Stomach (tissue), 4 donors: ENCODE measurements around the gene MGAT4A.

ENCODE experiments used
- CTCF ChIP-seq, 7 experiments: fragments of 450-650 bp in 4 of 7; fragments of 200-600 bp in 3 of 7; sonication (generic) in 3 of 7; IDR thresholded peaks; one replicate each; pipeline ENCODE4 v1.5.1; 2016 to 2019; ENCODE audit warnings: antibody characterized with exemption in 7 of 7, control low read depth in 2 of 7, mild to moderate bottlenecking in 1 of 7
- POLR2AphosphoS5 ChIP-seq, 3 donors: sonication (generic); formaldehyde crosslinking; IDR thresholded peaks; one replicate each; pipeline ENCODE4 v1.6.1; 2016; ENCODE audit warnings: antibody characterized with exemption in 3 of 3

DNA sequence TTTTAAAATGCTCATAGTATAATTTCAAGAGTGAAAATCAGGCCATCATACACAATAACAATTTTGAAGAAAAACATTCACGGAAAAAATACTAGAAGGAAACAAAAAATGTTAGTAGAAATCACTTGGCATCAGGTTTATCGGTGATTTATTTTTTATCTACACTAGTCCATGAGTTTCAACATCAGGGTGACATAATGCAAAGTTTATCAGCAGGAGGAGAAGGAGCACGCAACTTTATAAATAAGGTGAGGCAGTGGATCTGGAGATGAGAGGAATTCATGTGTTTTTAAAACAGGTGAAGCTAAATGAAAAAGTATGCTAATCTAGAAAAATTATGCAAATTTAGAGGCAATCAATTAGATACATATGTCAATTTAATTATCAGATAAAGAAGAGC is 54.2 kb downstream of the MGAT4A start:
- TF ChIP-seq POLR2AphosphoS5 (IDR thresholded peaks at IDR 0.05), result no peak
- TF ChIP-seq CTCF (IDR thresholded peaks at IDR 0.05), result no peak
